ENCODE results near the gene L2HGDH.

Gene L2HGDH

GRCh38 chr14:50262865-50263264, 49.2 kb downstream of the L2HGDH start:
- no peak for TF ChIP-seq CTCF (IDR thresholded peaks at IDR 0.05; ENCODE audit: insufficient read depth, missing control alignments)
- no peak for DNase-seq (ENCODE audit: insufficient read length, low spot score)
- no peak for FAIRE-seq

- DNase-seq (ENCODE audit: insufficient read length, low spot score) (no peak), FAIRE-seq (no peak)
- TF ChIP-seq CTCF (IDR thresholded peaks at IDR 0.05; ENCODE audit: insufficient read depth, missing control alignments) = peak; percentile 47
Measured at GRCh38 chr14:50260511-50260910, 51.5 kb downstream of the L2HGDH start.

GRCh38 chr14:50260072-50260471, 52.0 kb downstream of the L2HGDH start:
- FAIRE-seq (no peak), DNase-seq (ENCODE audit: insufficient read length, low spot score) (no peak)
- TF ChIP-seq CTCF (IDR thresholded peaks at IDR 0.05; ENCODE audit: insufficient read depth, missing control alignments) = no peak

GRCh38 chr14:50257732-50258131, 54.3 kb downstream of the L2HGDH start:
- DNase-seq (ENCODE audit: insufficient read length, low spot score) (no peak), FAIRE-seq (no peak)

GRCh38 chr14:50254248-50254647, 57.8 kb downstream of the L2HGDH start:
- no peak for DNase-seq (ENCODE audit: insufficient read length, low spot score)
- FAIRE-seq = no peak
- TF ChIP-seq CTCF (IDR thresholded peaks at IDR 0.05; ENCODE audit: insufficient read depth, missing control alignments) = no peak

More at GRCh38 chr14:50257732-50258131, 54.3 kb downstream of the L2HGDH start:
- no peak for TF ChIP-seq CTCF (IDR thresholded peaks at IDR 0.05; ENCODE audit: insufficient read depth, missing control alignments)

- TF ChIP-seq CTCF (IDR thresholded peaks at IDR 0.05; ENCODE audit: insufficient read depth, missing control alignments) = no peak
- DNase-seq (ENCODE audit: insufficient read length, low spot score) = no peak
- no peak for FAIRE-seq
Measured at GRCh38 chr14:50249136-50249775, 62.8 kb downstream of the L2HGDH start.

- FAIRE-seq (no peak), DNase-seq (ENCODE audit: insufficient read length, low spot score) (no peak)
- TF ChIP-seq CTCF (IDR thresholded peaks at IDR 0.05; ENCODE audit: insufficient read depth, missing control alignments) = no peak
Measured at GRCh38 chr14:50247245-50247644, 64.8 kb downstream of the L2HGDH start.
